Kidney epithelial cell (primary cell): ENCODE results near the gene SPTSSA. TPM values are rescaled to one million over a fixed set of nuclear protein-coding genes. Genes with fewer than 3 reads are reported as not detected.
"Not testable (repeated sequence)": the region's sequence is repeated elsewhere in the genome, so short reads cannot be mapped to it uniquely, and the experiment has no call there.

Experiments used
- DNase-seq: peaks from one replicate; pipeline ENCODE4 v3.0.0-alpha.2; 2010; ENCODE audit warnings: low read depth
- H3K27me3 ChIP-seq: 2 replicates; pipeline ENCODE4 v1.6.0; 2011; ENCODE audit warnings: low read length; ENCODE audit not compliant: control insufficient read depth, insufficient read depth
- H3K36me3 ChIP-seq: 2 replicates; pipeline ENCODE4 v1.5.1; 2011; ENCODE audit warnings: low read length; ENCODE audit not compliant: control insufficient read depth, insufficient read depth
- H3K4me3 ChIP-seq: 2 replicates; pipeline ENCODE4 v1.5.1; 2011; ENCODE audit warnings: low read depth, mild to moderate bottlenecking, control low read depth, low read length
- total RNA-seq: library from RNA; depleted of rRNA; stranded (reverse); fragments of >200 nt; gene quantifications from 2 replicates; pipeline ENCODE4 v1.2.3, GENCODE V29; 2015
- TF ChIP-seq, protein P1 (sequence below): IDR thresholded peaks from 2 replicates; pipeline ENCODE4 v1.5.1; 2011; ENCODE audit warnings: mild to moderate bottlenecking, moderate library complexity, low read length, control low read depth, inconsistent platforms; ENCODE audit not compliant: insufficient read depth, poor library complexity, severe bottlenecking

SPTSSA gene
- total RNA-seq, 1 donor from 2014 or later: 13.0 TPM

DNA sequence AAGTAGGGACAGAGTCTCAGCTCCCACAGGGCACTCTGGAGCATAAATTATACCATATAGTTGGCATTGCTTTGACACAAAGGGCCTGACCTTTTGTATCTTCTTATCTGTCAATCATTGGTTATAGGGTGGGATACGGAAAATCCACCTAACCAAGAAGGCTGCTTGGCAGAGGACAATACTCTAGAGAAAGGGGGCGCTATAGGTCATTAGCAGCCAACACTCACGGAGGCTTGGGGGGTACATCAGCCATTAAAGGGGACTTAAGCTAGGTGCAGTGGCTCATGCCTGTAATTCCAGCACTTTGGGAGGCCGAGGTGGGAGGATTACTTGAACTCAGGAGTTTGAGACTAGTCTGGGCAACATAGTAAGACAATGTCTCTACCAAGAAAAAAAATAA, 22.9 kb downstream of the SPTSSA start:
- TF ChIP-seq, protein P1, sequence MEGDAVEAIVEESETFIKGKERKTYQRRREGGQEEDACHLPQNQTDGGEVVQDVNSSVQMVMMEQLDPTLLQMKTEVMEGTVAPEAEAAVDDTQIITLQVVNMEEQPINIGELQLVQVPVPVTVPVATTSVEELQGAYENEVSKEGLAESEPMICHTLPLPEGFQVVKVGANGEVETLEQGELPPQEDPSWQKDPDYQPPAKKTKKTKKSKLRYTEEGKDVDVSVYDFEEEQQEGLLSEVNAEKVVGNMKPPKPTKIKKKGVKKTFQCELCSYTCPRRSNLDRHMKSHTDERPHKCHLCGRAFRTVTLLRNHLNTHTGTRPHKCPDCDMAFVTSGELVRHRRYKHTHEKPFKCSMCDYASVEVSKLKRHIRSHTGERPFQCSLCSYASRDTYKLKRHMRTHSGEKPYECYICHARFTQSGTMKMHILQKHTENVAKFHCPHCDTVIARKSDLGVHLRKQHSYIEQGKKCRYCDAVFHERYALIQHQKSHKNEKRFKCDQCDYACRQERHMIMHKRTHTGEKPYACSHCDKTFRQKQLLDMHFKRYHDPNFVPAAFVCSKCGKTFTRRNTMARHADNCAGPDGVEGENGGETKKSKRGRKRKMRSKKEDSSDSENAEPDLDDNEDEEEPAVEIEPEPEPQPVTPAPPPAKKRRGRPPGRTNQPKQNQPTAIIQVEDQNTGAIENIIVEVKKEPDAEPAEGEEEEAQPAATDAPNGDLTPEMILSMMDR: no peak
- Histone ChIP-seq H3K27me3 (no peaks in the 10 kb centered on the region), H3K36me3 (no peaks in the 10 kb centered on the region), H3K4me3 (no peak overlapping the region)
- DNase-seq: no peak

DNA sequence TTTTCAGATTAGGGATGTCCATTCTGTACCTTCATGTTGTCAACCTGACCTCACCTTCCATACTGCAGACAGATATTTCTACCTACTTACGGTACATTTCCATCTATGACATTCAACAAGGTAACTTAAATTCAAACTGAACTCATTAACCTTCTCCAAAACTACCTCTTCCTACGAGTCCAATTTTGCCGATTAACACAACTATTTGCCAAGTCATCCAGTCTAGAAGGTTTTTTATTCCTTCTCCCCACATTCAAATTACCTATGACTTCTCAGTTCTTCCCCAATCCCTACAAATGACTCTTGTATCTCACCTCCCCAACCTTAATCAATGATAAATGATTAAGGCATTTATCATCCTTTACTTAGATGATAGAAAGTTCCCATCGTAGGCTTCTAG, 23.6 kb downstream of the SPTSSA start:
- Histone ChIP-seq H3K27me3 (no peaks in the 10 kb centered on the region), H3K36me3 (no peaks in the 10 kb centered on the region), H3K4me3 (no peak overlapping the region)
- TF ChIP-seq, protein P1: no peak
- DNase-seq: no peak

DNA sequence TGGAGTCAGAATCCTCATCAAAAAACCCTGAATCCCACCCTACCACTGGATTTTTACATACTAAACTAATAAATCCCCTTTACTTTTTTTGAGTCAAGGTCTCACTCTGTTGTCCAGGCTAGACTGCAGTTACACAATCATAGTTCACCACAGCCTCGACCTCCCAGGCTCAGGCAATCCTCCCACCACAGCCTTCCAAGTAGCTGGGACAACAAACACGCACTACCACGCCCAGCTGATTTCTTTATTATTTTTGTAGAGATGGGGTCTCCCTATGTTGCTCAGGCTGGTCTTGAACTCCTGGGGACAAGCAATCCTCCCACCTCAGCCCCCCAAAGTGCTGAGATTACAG, 24.3 kb downstream of the SPTSSA start:
- H3K4me3 ChIP-seq: no peak overlapping the region
- DNase-seq: no peak
- no peaks in the 10 kb centered on the region for H3K36me3 ChIP-seq
- H3K27me3 ChIP-seq: no peaks in the 10 kb centered on the region
- TF ChIP-seq, protein P1: no peak

DNA sequence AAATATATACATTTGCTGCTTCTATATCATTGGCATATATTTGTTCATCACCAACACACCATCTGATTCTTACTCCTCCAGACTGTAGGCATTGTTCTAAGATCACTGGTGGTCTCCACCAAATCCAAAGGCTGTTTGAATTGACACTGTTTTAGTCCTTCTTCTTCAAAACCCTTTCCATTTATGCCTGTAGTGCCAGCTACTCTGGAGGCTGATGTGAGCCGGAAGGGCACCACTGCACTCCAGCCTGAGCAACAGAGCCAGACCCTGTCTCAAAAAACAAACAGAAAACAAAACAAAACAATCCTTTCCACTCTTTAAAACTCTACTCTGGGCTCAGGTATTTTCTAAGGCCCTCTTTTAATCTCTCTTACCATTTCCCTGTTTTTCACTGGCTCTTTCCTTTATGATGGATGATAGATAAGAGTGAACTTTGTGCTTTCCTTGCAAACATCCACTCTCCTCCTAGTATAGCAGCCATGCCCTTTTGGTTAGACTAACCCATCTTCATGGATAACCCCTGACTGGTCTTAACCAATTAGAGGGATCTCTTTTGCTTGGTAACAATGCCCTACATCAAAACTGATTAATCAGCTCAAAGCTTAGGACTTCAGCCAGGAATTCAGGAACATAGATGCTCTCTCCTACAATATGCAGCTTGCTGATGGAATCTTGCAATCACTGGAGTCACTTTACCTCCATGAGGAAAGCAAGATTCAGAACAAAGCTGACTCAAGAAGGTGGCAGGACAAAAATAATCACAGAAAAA, 24.9 kb downstream of the SPTSSA start:
- H3K27me3 ChIP-seq: no peaks in the 10 kb centered on the region
- no peak overlapping the region for H3K4me3 ChIP-seq
- TF ChIP-seq, protein P1: no peak
- DNase-seq: no peak
- H3K36me3 ChIP-seq: no peaks in the 10 kb centered on the region

DNA sequence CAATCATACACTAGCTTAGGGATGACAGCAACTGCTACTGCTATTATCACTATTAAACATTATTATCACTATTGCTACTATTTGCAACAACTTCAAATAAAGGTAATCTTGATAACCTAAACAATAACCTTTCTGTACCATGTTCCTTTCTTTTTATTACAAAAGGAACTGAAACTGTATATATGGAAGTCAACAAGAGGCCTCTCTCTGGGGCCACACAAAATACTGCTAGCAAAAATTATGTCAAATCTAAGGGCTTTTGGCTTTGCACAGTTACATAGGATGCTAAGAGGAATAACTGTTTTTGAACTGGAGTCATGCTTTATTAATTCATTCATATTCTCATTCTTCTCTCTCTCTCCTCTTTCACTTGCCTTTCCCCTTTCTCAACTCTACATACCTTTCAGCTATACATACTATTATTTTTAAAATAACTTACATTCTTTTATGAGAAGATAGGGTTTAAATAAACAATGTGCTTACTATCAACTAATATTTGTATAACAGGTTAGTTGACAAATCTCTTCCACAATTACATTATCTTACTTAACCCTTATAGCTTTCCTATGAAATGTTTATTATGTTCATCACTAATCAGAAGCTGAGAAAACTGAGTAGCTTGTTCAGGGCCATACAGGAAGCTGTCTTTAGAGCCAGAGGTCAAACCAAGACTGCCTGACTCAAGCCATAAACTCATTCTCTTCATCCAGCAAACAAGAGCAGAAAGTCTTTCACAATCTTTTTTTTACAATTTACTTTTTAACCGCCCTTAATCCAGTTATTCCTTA, 25.7 kb downstream of the SPTSSA start:
- TF ChIP-seq, protein P1: no peak
- Histone ChIP-seq H3K36me3 (no peaks in the 10 kb centered on the region), H3K4me3 (no peak overlapping the region), H3K27me3 (no peaks in the 10 kb centered on the region)
- no peak for DNase-seq

DNA sequence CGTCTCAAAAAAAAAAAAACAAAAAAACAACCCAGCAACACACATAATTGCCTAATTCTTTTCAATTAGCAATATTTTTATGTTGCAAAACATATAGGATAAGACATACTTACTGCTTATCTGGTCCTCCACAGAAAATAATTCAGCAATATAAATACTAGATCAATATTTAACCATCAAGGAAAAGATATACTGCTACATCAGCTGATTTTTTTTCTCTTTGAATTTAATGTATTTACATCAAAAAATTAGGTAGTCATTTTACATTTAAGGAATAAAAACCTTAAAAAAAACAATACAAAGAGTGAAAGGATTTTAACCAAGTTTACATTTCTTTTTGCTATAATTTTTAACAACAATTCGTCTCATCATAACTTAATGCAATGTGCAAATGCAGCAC, 28.1 kb downstream of the SPTSSA start:
- TF ChIP-seq, protein P1: no peak
- H3K27me3 ChIP-seq: no peaks in the 10 kb centered on the region

DNA sequence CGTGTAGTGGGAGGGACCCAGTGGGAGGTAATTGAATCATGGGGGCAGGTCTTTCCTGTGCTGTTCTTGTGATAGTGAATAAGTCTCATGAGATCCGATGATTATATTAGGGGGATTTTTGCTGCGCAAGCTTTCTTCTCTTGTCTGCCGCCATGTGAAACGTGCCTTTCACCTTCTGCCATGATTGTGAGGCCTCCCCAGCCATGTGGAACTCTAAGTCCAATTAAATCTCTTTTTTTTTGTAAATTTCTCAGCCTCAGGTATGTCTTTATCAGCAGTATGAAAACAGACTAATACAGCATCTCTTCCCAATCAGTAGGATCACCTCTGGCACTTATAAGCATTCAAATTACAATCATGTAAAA, 34.0 kb downstream of the SPTSSA start:
- not testable (repeated sequence) for H3K27me3 ChIP-seq, DNase-seq, H3K4me3 ChIP-seq, H3K36me3 ChIP-seq

More for the DNA sequence above, 28.1 kb downstream of the SPTSSA start:
- no peak for DNase-seq
- Histone ChIP-seq H3K36me3 (no peaks in the 10 kb centered on the region), H3K4me3 (no peak overlapping the region)
